ENCODE data around the gene HLA-G.
"Not testable (repeated sequence)": the region's sequence is repeated elsewhere in the genome, so short reads cannot be mapped to it uniquely, and the experiment has no call there.

GRCh38 chr6:29875734-29876133 lies 48.1 kb downstream of the HLA-G start:
- TF ChIP-seq SP1 (IDR thresholded peaks at IDR 0.05); PKNOX1 (IDR thresholded peaks at IDR 0.05); SUZ12 (IDR thresholded peaks at IDR 0.05); FOXK2 (IDR thresholded peaks at IDR 0.05); FOXM1 (IDR thresholded peaks at IDR 0.05; ENCODE audit: borderline replicate concordance); FOXA1 (IDR thresholded peaks at IDR 0.05); TARDBP (IDR thresholded peaks at IDR 0.05); ELF4 (IDR thresholded peaks at IDR 0.05); HDGF (IDR thresholded peaks at IDR 0.05; ENCODE audit: borderline replicate concordance); BHLHE40 (IDR thresholded peaks at IDR 0.05; ENCODE audit: borderline replicate concordance): not testable (repeated sequence)

Data from HEK293T (cell line).